ENCODE data around the gene EN1. TPM values are rescaled to one million over a fixed set of nuclear protein-coding genes. Genes with fewer than 3 reads are reported as not detected.

EN1 gene
- total RNA-seq, 1 donor from 2014 or later = not detected

DNA sequence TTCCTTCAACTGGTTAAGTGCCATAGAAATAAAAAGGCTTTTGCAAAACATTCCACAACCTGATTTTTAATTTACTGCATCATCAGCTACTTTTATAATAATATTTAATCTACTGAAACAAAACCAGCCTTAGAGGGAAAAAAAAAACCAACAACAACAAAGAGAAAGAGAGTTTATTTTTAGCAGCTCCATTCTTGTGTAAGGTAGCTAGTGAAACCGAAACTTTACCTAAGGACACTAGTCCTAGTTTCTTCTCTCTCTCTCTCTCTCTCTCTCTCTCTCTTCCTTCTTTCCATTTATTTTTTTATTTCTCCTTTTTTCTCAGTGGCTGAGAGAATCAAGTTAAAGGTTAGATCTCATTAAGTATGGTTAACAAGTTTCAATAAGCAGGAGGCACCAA is 21.4 kb downstream of the EN1 start:
- Histone ChIP-seq H3K27me3 (no peaks in the 10 kb centered on the region), H3K27ac (no peak overlapping the region)
- no peak for DNase-seq (ENCODE audit: extremely low spot score in 2 of 2)

DNA sequence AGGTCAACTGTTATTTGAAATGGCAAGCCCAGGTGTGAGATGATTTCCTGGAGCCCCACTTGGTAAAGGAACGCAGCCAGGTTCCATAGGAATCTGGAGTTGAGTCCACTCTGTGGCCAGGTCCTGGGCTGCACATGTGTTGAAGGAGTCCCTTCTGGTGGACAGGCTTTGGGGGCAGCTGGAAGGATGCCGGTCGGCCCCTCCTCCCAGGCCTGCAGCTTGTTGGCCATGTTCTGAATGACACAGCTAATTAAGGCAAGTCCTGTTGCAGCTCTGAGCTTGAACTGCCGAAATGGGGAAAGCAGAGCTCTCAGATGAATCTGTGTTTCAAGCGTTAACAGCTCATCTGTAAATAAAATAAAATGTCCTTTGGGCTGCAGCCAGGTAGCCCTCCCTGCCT is 23.8 kb downstream of the EN1 start:
- intact Hi-C loops (cut with DNase I) = no loop called here
- Histone ChIP-seq H3K27ac (no peak overlapping the region), H3K36me3 (no peaks in the 10 kb centered on the region), H3K9me3 (no peaks in the 10 kb centered on the region), H3K27me3 (no peaks in the 10 kb centered on the region), H3K4me1 (no peaks in the 10 kb centered on the region), H3K4me3 (no peak overlapping the region)
- no peak for DNase-seq (ENCODE audit: extremely low spot score in 2 of 2)
- TF ChIP-seq CTCF (IDR thresholded peaks at IDR 0.05) (no peak), POLR2A (IDR thresholded peaks at IDR 0.05) (no peak), POLR2AphosphoS5 (IDR thresholded peaks at IDR 0.05; ENCODE audit: insufficient read depth in 1 of 2, low read depth in 1 of 2) (no peak)

More for the DNA sequence above, 21.4 kb downstream of the EN1 start:
- H3K9me3 ChIP-seq = no peaks in the 10 kb centered on the region
- intact Hi-C loops (cut with DNase I) = no loop called here
- TF ChIP-seq POLR2AphosphoS5 (IDR thresholded peaks at IDR 0.05; ENCODE audit: insufficient read depth in 1 of 2, low read depth in 1 of 2) (no peak), CTCF (IDR thresholded peaks at IDR 0.05) (no peak), POLR2A (IDR thresholded peaks at IDR 0.05) (no peak)
- H3K36me3 ChIP-seq = no peaks in the 10 kb centered on the region
- H3K4me1 ChIP-seq = no peaks in the 10 kb centered on the region
- H3K4me3 ChIP-seq = no peak overlapping the region

DNA sequence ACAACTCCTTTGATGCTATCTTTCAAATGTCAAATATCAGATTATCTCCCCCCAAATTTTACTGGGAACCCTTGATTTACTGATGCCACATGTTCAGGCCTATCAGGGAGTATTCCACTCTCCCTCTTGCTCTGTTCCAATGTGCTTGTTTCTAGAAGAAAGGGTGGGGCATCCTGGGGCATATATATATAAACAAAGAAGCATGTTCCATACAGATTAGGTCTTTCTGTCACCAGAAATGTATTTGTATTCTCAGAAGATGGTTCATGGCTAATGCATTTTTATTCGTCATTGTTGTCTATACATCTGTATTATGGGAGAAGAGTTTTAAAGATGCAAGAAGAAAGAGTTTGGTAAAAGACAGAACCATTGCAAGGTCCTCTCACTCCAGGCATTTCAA is 24.9 kb downstream of the EN1 start:
- Histone ChIP-seq H3K4me1 (no peaks in the 10 kb centered on the region), H3K9me3 (no peaks in the 10 kb centered on the region), H3K27me3 (no peaks in the 10 kb centered on the region), H3K36me3 (no peaks in the 10 kb centered on the region), H3K27ac (no peak overlapping the region), H3K4me3 (no peak overlapping the region)
- no peak for TF ChIP-seq CTCF (IDR thresholded peaks at IDR 0.05)
- TF ChIP-seq POLR2AphosphoS5 (IDR thresholded peaks at IDR 0.05; ENCODE audit: insufficient read depth in 1 of 2, low read depth in 1 of 2) = no peak
- TF ChIP-seq POLR2A (IDR thresholded peaks at IDR 0.05) = no peak
- intact Hi-C loops (cut with DNase I) = no loop called here
- DNase-seq (ENCODE audit: extremely low spot score in 2 of 2) = no peak

DNA sequence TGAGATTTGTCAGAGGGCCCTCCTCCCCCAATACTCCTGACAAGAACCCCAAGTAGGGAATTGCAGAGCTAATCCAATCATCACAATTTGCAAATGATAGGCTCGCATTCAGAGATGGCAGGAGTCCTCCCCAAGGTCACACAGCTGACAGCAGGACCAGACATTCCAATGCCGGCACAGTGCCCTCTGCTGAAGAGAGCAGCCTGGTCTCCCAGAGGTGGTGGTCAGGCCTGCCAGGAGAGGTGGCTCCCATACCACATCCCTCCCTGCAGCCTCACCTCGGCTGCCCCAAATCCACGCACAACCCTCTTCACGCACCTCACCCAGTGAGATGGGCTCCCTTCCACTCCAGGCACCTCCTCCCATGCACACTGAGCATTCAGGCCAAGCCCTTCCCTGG is 25.4 kb downstream of the EN1 start:
- no peak overlapping the region for H3K4me3 ChIP-seq
- H3K27ac ChIP-seq = no peak overlapping the region
- no peaks in the 10 kb centered on the region for H3K9me3 ChIP-seq
- H3K36me3 ChIP-seq = no peaks in the 10 kb centered on the region
- no peaks in the 10 kb centered on the region for H3K4me1 ChIP-seq
- TF ChIP-seq POLR2A (IDR thresholded peaks at IDR 0.05) = no peak
- no peak for TF ChIP-seq CTCF (IDR thresholded peaks at IDR 0.05)
- TF ChIP-seq POLR2AphosphoS5 (IDR thresholded peaks at IDR 0.05; ENCODE audit: insufficient read depth in 1 of 2, low read depth in 1 of 2) = no peak
- H3K27me3 ChIP-seq = no peaks in the 10 kb centered on the region
- intact Hi-C loops (cut with DNase I) = no loop called here
- DNase-seq (ENCODE audit: extremely low spot score in 2 of 2) = no peak

- no peak for DNase-seq (ENCODE audit: extremely low spot score in 2 of 2)
- intact Hi-C loops (cut with DNase I) = no loop called here
- no peaks in the 10 kb centered on the region for H3K36me3 ChIP-seq
- TF ChIP-seq POLR2A (IDR thresholded peaks at IDR 0.05) (no peak), POLR2AphosphoS5 (IDR thresholded peaks at IDR 0.05; ENCODE audit: insufficient read depth in 1 of 2, low read depth in 1 of 2) (no peak)
- no peak overlapping the region for H3K27ac ChIP-seq
- no peaks in the 10 kb centered on the region for H3K9me3 ChIP-seq
- no peaks in the 10 kb centered on the region for H3K27me3 ChIP-seq
- no peak overlapping the region for H3K4me3 ChIP-seq
- no peaks in the 10 kb centered on the region for H3K4me1 ChIP-seq
Observed at GRCh38 chr2:118817469-118817868, 30.0 kb downstream of the EN1 start.

DNA sequence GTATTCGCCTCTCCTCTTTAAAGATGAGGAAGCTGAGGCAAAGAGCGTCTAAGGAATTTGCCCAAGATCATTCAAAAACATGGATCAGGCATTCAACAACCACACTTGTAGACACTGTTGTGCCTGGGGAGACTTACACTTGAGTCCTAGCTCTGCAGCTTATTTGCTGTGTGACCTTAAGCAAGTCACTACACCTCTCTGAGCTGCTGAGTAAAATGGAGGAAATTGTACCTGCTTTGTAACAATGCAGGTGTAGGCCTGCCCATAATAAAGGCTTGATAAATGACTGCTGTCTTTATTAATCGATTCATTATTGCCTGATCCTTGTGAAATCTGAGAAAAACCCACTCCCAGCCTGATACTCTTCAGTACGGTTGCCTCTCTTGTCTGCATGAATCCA is 30.8 kb downstream of the EN1 start:
- no peak for TF ChIP-seq CTCF (IDR thresholded peaks at IDR 0.05)
- TF ChIP-seq POLR2A (IDR thresholded peaks at IDR 0.05) = no peak
- no peak for TF ChIP-seq POLR2AphosphoS5 (IDR thresholded peaks at IDR 0.05; ENCODE audit: insufficient read depth in 1 of 2, low read depth in 1 of 2)
- H3K4me1 ChIP-seq = no peaks in the 10 kb centered on the region
- H3K36me3 ChIP-seq = no peaks in the 10 kb centered on the region
- H3K9me3 ChIP-seq = no peaks in the 10 kb centered on the region
- DNase-seq (ENCODE audit: extremely low spot score in 2 of 2) = no peak
- intact Hi-C loops (cut with DNase I) = no loop called here
- no peak overlapping the region for H3K4me3 ChIP-seq
- no peak overlapping the region for H3K27ac ChIP-seq
- H3K27me3 ChIP-seq = no peaks in the 10 kb centered on the region

Measured in vagina (tissue), 2 donors.